Stimulated activated CD4-positive, alpha-beta T cell treated with anti-CD3 and anti-CD28 coated beads, Interleukin-4, amount 100 ng/mL, for 24 hours (primary cell): ENCODE measurements around the gene GPR146.
A peak's percentile ranks its signal among the peaks of the same experiment; 100 is the strongest.
"Not testable (repeated sequence)": the region's sequence is repeated elsewhere in the genome, so short reads cannot be mapped to it uniquely, and the experiment has no call there.

Experiments used
- DNase-seq: peaks from one replicate; pipeline ENCODE4 v3.0.0-alpha.2; 2020

The GPR146 gene, protein sequence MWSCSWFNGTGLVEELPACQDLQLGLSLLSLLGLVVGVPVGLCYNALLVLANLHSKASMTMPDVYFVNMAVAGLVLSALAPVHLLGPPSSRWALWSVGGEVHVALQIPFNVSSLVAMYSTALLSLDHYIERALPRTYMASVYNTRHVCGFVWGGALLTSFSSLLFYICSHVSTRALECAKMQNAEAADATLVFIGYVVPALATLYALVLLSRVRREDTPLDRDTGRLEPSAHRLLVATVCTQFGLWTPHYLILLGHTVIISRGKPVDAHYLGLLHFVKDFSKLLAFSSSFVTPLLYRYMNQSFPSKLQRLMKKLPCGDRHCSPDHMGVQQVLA

DNA sequence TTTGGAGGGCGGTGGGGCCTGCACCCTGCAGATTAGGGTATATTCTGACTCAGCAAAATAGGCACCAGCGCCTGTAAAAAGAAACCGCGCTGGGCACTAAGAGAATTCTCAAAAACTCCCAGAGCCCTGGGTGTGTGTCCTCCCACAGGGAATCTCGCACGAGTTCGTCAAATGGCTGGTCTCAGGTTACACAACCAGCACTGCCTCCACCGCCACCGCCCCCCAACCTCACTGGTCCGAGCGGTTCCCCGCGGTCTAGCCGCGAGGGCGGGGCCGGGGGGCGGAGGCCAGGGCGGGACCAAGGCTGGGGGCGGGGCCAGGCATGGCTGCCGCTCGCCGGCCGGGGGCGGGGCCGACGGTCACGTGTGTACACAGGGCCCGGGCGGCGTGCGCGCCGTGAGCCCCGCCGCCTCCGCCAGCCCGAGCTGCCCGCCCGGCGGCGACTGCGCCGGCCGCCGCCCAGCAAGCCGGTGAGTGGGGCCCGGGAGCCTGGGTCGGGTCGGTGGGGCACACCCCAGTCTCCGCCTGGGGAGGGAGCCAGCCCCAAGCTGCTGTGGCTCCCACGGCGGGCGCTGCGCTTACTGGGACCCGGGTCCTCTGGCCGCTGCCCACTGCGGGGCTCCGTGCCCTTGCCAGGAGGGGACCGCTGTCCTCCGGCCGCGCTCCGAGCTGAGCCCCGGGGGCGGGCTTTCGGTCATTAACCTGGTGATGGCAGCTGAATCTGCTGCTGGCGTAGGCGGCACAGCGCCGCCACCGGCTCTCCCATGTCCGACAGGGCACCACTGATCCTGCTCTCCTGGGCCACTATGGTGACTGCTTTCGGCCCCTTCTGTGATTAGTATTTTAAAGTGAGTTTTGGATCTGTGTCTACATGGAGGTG is at the start of gene GPR146:
Gene GPR146 (plus strand): TSS at position 358 of the 880 bp plus-strand sequence. CDS start 12,970 bp downstream, outside the sequence.
- DNase-seq: peak; percentile 90

DNA sequence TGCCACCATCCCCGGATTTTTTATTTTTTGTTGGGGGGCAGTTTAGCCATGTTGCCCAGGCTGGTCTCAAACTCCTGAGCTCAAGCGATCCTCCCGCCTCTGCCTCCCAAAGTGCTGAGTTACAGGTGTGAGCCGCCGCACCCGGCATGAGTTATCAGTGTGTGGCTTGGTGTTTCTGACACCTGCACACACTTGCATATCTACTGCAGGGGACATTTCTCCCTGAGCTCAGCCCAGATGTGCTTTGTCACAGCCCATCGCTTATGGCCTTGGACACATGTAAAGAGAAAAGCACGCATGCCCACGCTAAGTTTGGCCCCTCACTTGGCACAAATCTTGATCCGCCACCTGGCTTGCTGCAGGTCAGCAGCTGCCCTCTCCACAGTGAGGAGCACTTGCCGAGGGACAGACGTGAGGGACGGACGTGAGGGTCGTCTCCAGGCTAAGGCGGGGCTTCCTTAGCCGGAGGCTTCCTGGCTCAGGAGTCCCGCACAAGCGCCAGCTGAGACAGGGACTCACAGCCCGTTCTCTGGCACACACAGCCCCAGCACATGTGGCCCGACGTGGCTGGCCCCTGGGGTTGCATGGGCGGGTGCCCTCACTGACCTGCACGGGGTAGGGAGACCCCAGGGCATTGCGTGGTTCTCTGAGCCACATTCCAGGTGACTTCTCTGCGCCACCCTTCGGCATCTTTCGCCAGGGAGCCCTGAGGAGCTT is 49.6 kb upstream of the GPR146 start:
- DNase-seq: no peak

DNA sequence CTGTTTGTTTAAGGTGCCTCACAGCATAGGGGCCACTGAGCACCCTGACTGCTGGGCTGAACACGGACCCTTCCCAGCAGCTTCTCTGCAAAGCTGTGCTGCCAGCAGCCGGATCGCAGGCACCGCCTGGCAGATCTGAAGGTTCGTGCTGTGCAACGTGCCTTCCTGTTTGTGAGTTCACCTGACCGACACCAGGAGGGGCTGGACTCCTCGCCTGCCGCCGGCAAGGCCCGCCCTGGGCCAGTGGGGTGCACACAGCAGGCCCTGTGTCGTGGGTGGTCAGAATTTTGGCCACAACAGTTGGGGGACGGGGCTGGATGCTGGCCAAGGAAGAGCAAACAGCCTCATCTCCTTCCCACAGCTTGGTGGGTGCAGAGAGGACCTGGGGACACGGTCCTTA is 48.8 kb upstream of the GPR146 start:
- no peak for DNase-seq

DNA sequence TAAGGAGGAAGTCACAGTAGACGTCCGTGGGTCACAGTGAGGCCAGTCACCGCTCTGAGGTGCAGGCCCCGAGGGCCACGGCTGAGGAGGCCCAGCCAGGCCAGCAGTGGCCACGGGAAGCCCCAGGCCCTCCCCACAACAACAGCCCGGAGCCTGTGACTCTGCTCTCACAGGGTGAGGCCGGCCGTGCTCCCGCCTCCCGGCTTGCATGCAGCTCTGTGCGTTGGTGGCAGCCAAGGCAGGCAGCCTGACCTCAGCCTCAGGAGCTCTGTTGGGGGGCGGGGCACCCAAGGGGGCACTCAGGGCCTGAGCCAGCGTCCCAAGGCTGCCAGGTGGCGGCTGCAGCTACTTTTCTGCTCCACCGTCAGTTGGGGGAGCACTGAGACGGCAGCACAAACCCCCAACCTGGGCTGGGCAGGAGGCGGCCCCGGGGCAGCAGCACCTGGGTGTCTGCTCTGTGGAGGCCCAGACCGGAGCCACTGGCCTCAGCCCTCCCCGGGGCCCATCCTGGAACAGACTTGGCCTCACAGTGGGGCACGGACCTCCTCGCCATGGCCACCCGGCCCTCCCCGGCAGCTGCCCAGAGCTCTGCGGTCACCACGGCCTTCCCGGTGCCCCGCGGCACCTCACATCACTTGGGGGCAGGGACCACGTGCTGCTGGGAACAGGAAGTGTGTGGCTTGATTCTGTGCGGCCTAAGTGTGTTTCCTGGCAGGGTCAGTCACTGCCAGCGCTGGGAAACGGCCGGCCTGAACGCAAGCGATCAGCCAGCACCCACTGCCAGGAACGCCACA is 48.1 kb upstream of the GPR146 start:
- no peak for DNase-seq

DNA sequence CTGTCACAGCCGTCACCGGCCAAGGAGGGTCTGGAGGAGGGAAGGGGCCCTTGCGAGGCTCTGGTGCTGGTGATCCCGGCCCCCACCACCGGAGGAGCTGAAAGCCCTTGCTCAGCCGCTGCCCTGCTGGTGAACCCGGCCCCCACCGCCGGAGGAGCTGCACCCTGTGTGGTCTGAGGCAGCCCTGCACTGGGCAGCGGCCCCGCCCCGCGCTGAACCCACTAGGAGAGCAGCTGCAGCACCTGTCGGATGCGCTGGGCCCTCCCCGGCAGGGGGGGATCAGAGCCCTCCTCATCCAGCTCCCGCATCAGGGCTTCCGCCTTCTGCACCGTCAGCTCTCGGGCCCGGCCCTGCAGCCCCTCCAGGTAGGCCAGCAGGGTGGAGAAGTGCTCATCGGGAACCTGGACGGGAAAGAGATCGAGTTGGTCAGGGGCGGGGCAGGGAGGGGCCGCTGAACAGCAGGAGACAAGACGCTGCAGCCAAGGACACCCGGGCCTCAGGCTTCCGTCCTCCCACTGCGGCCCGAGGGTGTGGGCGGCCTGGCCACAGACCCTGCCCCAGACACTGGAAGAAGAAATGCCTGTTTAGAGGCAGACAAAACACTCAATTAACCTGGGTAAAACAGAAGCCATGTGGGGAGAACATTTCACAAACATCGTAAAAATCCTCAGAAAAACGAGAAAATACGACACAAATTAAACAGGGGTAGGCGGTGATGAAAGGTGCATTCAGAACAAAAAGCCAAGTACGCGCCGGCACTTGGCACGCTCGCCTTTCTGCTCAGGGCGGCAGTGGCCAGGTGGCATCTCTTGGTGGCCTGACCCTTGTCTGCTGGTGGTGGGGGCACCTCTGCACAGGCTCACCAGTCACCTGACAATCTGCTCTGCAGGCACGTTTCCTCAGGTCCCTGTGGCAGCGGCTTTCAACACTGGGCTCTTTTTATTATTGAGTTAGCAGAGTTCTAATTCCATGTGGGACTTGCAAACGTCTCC is 46.6 kb upstream of the GPR146 start:
- no peak for DNase-seq

DNA sequence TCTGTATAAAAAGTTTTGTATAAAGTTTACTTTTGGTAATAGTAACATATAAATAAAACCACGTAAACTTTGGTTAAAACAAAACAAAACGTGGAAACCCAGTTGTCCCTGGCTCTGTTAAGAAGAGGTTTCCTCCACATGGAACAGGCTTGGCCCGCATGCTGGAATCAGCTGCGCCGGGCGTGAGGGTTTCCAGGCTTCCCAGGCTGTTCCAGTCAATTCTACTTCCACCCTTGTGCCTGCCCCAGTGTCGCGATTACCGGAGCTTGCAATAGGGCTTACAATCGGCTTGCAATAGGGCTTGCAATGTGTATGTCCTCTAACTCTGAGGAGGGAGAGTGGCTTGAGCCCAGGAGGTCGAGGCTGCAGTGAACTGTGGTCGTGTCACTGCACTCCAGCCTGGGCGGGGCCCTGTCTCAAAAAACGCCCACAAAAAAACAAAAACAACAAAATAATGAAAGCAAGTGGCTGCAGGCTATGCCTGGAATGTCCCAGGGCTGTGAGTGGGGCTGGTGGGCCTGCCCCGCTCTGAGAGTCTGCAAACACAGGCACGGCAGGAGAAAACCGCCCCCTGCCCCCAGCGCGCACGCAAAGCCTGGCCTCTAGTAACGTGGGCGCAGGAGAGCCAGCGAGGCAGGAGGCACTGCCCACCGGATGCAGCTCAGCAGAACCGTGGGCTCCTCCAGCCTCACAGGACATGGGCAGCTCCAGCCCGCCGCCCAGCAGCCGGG is 45.0 kb upstream of the GPR146 start:
- DNase-seq: no peak

DNA sequence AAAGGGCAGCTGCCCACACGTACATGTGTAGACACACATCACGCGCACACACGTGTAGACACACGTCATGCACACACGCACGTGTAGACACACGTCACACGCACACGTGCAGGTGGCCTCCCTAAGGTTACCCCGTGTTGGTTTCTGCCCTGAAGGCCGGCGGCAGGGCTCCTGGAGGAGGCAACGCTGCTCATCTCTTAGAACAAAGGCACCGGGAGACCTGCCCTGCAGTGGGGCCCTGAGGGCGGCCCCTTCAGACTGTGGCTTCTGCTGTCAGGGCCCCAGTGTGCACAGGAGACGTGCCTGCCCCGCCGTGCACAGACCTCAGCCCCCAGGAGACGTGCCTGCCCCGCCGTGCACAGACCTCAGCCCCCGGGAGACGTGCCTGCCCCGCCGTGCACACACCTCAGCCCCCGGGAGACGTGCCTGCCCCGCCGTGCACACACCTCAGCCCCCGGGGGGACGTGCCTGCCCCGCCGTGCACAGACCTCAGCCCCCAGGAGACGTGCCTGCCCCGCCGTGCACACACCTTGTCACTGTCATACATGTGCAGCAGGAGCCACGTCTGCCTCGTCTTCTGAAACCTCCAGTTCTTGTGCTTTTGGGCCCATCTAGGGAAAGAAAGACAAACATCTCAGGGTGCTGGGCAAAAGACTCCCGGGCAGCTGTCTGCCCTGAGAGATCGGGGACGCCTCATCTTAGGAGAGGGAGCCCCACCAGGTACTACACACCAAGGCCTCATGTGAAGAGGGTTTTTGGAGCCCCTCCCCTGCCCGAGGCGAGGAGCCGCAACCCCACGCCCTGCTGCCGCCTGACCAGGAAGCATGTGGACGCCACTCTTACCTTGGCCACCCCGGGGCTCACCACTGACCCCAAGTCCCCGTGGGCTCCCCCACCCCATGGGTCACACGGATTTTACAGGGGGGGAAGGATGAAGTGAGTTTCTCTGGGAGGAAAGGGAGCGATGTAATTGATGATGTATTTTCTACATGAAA is 44.1 kb upstream of the GPR146 start:
- DNase-seq: no peak

DNA sequence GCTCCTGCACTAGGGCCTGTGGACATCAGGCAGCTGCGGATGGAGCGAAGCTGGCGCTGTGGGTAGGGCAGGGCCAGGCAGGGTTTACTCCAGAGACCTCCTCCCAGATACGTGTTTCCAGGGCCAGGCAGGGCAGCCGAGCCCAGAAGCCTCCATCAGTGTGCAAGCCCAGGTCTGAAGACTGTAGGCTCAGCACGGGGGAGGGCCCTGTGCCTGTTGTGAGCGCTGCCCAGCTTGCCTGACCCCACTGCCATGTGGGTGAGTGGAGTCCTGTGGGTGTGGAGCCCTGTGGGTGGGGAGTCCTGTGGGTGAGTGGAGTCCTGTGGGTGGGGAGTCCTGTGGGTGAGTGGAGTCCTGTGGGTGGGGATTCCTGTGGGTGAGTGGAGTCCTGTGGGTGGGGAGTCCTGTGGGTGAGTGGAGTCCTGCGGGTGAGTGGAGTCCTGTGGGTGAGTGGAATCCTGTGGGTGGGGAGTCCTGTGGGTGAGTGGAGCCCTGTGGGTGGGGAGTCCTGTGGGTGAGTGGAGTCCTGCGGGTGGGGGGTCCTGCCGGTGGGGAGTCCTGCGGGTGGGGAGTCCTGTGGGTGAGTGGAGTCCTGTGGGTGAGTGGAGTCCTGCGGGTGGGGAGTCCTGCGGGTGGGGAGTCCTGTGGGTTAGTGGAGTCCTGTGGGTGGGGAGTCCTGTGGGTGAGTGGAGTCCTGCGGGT is 43.1 kb upstream of the GPR146 start:
- not testable (repeated sequence) for DNase-seq

DNA sequence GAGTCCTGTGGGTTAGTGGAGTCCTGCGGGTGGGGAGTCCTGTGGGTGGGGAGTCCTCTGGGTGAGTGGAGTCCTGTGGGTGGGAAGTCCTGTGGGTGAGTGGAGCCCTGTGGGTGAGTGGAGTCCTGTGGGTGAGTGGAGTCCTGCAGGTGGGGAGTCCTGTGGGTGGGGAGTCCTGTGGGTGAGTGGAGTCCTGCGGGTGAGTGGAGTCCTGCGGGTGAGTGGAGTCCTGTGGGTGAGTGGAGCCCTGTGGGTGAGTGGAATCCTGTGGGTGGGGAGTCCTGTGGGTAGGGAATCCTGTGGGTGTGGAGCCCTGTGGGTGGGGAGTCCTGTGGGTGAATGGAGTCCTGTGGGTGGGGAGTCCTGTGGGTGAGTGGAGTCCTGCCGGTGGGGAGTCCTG is 42.3 kb upstream of the GPR146 start:
- DNase-seq: not testable (repeated sequence)

DNA sequence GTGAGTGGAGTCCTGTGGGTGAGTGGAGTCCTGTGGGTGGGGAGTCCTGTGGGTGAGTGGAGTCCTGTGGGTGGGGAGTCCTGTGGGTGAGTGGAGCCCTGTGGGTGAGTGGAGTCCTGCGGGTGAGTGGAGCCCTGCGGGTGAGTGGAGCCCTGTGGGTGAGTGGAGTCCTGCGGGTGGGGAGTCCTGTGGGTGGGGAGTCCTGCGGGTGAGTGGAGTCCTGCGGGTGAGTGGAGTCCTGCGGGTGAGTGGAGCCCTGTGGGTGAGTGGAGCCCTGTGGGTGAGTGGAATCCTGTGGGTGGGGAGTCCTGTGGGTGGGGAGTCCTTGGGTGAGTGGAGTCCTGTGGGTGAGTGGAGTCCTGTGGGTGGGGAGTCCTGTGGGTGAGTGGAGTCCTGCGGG is 41.9 kb upstream of the GPR146 start:
- not testable (repeated sequence) for DNase-seq

DNA sequence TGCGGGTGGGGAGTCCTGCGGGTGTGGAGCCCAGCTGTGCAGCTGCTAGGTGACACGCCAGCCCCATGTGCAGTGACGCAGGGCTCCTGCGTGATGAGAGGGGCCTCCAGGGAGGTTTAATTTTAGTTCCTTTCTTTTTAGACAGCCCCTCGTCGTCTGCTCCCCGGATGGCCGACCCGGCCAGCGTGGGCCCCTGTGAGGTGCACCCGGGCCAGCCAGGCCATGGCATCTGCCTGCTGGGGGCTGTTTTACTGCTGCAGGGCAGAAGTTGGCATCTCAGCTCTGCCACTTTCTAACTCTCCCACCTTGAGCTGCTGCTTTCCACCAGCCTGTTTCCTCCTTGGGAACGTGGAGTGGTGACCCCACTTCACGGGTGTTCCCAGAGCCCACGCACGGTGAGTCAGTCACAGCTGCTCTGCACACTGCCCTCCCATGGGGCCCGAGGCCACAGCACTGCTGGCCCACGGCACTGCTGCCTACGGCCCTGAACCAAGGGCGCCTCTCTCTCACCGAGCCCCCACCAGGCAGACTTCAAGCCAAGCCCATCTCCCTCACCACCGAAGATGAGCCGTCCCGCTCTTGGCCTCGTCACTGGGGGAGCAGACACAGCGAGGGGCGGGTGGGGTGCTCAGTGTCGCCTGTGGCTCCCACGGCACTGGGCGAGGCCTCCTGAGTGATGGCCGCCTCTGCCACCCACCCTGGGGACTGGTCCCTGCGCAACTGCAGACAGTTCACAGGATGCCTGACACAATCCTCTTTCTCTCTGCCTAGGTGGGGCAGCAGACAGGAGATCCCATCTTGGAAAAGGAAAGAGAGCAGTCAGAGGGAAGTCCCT is 40.1 kb upstream of the GPR146 start:
- DNase-seq: no peak

DNA sequence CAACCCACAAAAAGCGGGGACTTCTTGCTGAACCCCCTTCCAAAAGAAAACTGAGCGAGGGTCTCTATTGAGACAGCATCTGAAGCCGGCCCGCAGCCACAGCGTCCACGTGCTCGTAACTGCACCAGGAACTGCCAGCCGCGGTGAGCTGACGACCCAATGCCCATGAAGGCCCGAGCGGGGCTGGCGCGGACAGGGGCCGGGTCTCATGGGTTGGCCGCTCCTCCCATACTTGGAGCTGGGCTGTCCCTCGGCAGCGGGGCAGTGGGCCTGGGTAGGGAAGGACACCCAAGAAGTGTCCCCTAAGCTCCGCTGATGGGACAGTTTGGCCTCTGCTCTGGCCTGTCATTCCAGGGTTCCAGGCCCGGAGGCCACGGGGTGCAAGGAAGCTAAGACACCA is 39.0 kb upstream of the GPR146 start:
- no peak for DNase-seq

DNA sequence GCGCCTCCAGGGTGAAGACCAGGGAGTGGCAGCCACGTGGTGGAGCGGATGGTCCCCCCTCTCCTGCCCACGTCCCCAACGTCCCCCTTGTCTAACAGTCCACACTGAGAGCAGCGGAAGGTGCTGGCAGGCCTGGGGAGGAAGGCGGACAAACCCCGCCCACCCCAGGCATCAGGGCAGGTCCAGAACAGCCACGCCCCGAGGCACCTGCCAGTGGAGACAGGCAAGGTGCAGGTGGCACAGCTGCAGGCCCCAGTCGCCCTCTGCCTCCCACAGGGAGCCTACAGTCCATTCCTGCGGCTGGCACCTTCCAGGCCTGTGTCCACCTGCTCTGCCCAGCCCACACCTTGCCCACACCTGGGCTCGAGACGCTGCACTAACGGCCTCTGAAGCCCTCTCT is 36.4 kb upstream of the GPR146 start:
- no peak for DNase-seq

DNA sequence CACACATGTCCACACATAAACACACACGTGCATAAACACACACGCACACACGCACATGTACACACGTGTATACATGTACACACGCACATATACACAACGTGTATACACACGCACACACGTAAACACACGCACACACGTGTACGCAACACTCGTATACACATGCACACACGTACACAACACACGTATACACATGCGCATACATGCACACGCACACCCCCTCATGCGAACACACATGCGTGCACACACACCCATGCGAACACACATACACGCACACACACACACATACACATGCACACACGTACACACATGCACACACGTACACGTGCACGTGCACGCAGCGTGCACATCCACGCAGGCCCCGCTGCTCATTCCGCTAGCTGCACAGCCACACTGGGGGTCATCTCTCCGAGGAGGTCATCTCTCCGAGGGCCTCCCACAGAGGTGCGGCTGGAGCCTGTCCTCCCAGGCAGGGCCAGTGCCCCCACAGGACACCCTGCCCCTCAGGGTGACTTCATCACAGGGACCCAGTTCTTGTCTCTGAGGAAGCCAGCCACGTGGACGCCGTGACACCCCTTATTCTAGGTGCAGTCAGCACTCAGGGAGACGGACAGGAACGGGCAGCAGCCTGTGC is 35.5 kb upstream of the GPR146 start:
- DNase-seq: no peak

DNA sequence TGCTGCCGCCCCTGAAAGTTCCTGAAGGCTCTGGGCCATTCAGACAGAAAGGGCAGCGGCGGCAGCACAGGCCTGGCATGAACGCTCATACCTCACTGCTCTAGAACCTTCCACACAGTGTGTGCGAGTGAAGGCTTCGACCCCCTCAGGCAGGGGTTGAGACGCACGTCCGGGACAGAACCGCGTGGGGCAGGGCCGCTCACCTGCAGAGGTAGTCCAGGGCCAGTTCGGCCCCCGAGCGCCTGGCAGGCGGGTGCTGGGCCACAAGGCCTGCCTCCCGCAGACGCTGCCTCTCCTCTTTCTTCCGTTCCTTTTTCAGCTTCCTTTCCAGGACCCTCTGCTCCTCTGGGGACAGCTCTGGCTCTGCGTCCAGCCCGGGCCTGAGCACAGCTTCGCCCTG is 34.6 kb upstream of the GPR146 start:
- DNase-seq: no peak

DNA sequence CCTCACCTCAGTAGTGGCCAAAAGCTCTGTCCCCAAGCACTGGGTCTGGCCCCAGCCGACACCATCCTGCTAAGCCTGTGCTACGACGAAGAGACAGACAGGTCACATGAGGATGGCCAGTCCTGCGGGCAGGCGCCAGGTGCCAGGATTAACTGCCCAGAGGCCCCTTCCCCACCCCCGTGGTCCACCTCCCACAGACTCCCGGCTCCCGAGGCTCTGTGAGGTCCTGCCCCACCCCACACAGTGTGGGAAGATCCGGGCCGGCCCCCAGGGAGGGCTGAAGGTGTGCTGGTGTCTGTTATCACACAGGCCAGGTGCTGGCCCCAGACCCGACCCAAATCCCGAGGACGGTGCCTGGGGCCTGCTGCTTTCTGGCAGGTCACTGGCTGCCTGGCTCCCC is 34.1 kb upstream of the GPR146 start:
- no peak for DNase-seq

DNA sequence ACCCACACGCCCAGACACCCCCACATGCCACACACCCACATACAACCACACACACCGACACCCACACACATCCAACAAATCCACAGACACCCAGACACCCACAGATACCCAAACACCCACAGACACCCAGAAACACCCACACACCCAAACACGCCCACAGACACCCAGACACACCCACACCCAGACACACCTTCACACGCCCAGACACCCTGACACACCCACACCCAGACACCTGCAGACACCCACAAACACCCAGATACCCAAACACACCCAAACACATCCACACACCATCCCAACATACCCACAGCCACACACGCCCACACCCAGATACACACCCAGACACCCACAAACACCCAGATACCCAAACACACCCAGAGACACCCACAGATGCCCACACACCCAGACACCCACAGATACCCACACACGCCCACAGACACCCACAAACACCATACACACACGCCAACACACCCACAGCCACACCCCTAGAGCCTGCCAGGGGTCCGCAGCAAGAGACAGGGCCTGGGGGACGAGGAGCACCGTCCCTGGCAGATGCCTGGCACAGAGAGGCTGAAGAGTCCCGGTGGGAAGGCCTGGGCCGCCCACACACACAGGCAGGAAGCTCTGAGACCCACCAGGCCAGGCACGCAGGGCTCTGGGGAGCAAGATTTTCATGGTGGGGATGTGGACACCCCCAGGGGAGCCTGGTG is 32.9 kb upstream of the GPR146 start:
- no peak for DNase-seq
